OCI-LY1 (cell line): ENCODE measurements around the gene STRADB.

Experiments
- H2AFZ ChIP-seq: fragments of 200-600 bp; sonication (generic), shearing (Covaris generic); 2 replicates; pipeline ENCODE4 v1.6.0; 2014; ENCODE audit warnings: antibody characterized with exemption, mild to moderate bottlenecking, low read length
- H3F3A ChIP-seq: fragments of 200-600 bp; sonication (generic), shearing (Covaris generic); 2 replicates; pipeline ENCODE4 v1.6.0; 2014; ENCODE audit warnings: mild to moderate bottlenecking, antibody characterized with exemption, low read length, moderate library complexity; ENCODE audit not compliant: insufficient read depth
- H3K27ac ChIP-seq: fragments of 200-600 bp; sonication (generic); 2 replicates; pipeline ENCODE4 v1.5.1; 2014; ENCODE audit warnings: low read length, mixed run types, mild to moderate bottlenecking, low read depth; ENCODE audit not compliant: poor library complexity, severe bottlenecking
- H3K27me3 ChIP-seq: fragments of 200-600 bp; sonication (generic); 2 replicates; pipeline ENCODE4 v1.6.0; 2014; ENCODE audit warnings: antibody characterized with exemption, mild to moderate bottlenecking, low read length, moderate library complexity; ENCODE audit not compliant: insufficient read depth
- H3K36me3 ChIP-seq: fragments of 200-600 bp; sonication (generic); 2 replicates; pipeline ENCODE4 v1.6.1; 2014; ENCODE audit warnings: mild to moderate bottlenecking, antibody characterized with exemption, low read length, moderate library complexity, mixed read lengths; ENCODE audit not compliant: insufficient read depth
- H3K4me1 ChIP-seq: fragments of 200-600 bp; sonication (generic); 2 replicates; pipeline ENCODE4 v1.5.1; 2014; ENCODE audit warnings: mild to moderate bottlenecking, low read length, moderate library complexity; ENCODE audit not compliant: insufficient read depth, severe bottlenecking
- H3K4me2 ChIP-seq: fragments of 200-600 bp; sonication (generic), shearing (Covaris generic); 2 replicates; pipeline ENCODE4 v1.6.1; 2014; ENCODE audit warnings: low read length
- H3K4me3 ChIP-seq: fragments of 200-600 bp; sonication (generic); 2 replicates; pipeline ENCODE4 v1.5.1; 2014; ENCODE audit warnings: low read length, low read depth, mild to moderate bottlenecking, mixed read lengths; ENCODE audit not compliant: poor library complexity, severe bottlenecking
- H3K79me2 ChIP-seq: fragments of 200-600 bp; shearing (Covaris generic); 2 replicates; pipeline ENCODE4 v1.6.1; 2016; ENCODE audit warnings: mixed run types, low read length, mixed read lengths; ENCODE audit not compliant: insufficient read depth
- H3K9ac ChIP-seq: fragments of 200-600 bp; sonication (generic), shearing (Covaris generic); 2 replicates; pipeline ENCODE4 v1.6.1; 2014; ENCODE audit warnings: mild to moderate bottlenecking, low read length, mixed read lengths
- H3K9me2 ChIP-seq: fragments of 200-600 bp; sonication (generic), shearing (Covaris generic); 2 replicates; pipeline ENCODE4 v1.6.1; 2014; ENCODE audit warnings: low read depth, mild to moderate bottlenecking, low read length, mixed read lengths
- H3K9me3 ChIP-seq: fragments of 200-600 bp; shearing (Covaris generic); 2 replicates; pipeline ENCODE4 v1.6.1; 2014; ENCODE audit warnings: low read length, mixed read lengths
- H4K20me1 ChIP-seq: fragments of 200-600 bp; sonication (generic), shearing (Covaris generic); 2 replicates; pipeline ENCODE4 v1.6.0; 2016; ENCODE audit warnings: mild to moderate bottlenecking, low read length; ENCODE audit not compliant: insufficient read depth
- EZH2 ChIP-seq: fragments of 200-600 bp; sonication (generic), shearing (Covaris generic); IDR thresholded peaks from 2 replicates; pipeline ENCODE4 v1.8.0; 2017; ENCODE audit warnings: borderline replicate concordance, mixed run types, mild to moderate bottlenecking, antibody characterized with exemption, low read length, moderate library complexity, mixed read lengths
- TF ChIP-seq, protein P1 (sequence below): fragments of 200-600 bp; sonication (generic), shearing (Covaris generic); IDR thresholded peaks from 2 replicates; pipeline ENCODE4 v1.5.1; 2017; ENCODE audit warnings: mild to moderate bottlenecking, antibody characterized with exemption, low read length, moderate library complexity, mixed read lengths

The STRADB gene

GRCh38 chr2:201451292-201452057, at the start of gene STRADB, which contains the start of gene TRAK2:
TSS of gene STRADB (plus strand) at chr2:201451740. CDS start at chr2:201454841, 3,101 bp downstream.
TSS of gene TRAK2 (minus strand) at chr2:201451458. CDS start at chr2:201420507, 30,951 bp downstream.
- Histone ChIP-seq H3K27me3 (no peaks in the 10 kb centered on the region), H3K4me1 (peaks cover 12% of the 10 kb centered on the region), H3K79me2 (no peaks in the 10 kb centered on the region; the same call in 1 of the 2 replicates), H3K4me3 (peak within 1 kb of the TSS; percentile 100), H4K20me1 (no peaks in the 10 kb centered on the region), H3K36me3 (no peaks in the 10 kb centered on the region), H3K9me2 (no peaks in the 10 kb centered on the region), H3K4me2 (peak within 1 kb of the TSS; percentile 83), H2AFZ (peak within 1 kb of the TSS; percentile 90), H3K9ac (peak within 1 kb of the TSS; percentile 97), H3K27ac (peak within 1 kb of the TSS; percentile 14), H3F3A (no peaks in the 10 kb centered on the region), H3K9me3 (no peaks in the 10 kb centered on the region)
- no peak for TF ChIP-seq EZH2
- TF ChIP-seq, protein P1, sequence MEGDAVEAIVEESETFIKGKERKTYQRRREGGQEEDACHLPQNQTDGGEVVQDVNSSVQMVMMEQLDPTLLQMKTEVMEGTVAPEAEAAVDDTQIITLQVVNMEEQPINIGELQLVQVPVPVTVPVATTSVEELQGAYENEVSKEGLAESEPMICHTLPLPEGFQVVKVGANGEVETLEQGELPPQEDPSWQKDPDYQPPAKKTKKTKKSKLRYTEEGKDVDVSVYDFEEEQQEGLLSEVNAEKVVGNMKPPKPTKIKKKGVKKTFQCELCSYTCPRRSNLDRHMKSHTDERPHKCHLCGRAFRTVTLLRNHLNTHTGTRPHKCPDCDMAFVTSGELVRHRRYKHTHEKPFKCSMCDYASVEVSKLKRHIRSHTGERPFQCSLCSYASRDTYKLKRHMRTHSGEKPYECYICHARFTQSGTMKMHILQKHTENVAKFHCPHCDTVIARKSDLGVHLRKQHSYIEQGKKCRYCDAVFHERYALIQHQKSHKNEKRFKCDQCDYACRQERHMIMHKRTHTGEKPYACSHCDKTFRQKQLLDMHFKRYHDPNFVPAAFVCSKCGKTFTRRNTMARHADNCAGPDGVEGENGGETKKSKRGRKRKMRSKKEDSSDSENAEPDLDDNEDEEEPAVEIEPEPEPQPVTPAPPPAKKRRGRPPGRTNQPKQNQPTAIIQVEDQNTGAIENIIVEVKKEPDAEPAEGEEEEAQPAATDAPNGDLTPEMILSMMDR, result no peak

GRCh38 chr2:201401815-201402214, 49.7 kb upstream of the STRADB start:
- Histone ChIP-seq H3K4me2 (no peak overlapping the region), H3K9ac (no peak overlapping the region), H3K4me1 (no peaks in the 10 kb centered on the region), H4K20me1 (no peaks in the 10 kb centered on the region), H3K36me3 (peaks cover 21% of the 10 kb centered on the region), H2AFZ (no peak overlapping the region), H3K9me2 (no peaks in the 10 kb centered on the region), H3K27me3 (no peaks in the 10 kb centered on the region), H3F3A (no peaks in the 10 kb centered on the region), H3K9me3 (no peaks in the 10 kb centered on the region), H3K79me2 (no peaks in the 10 kb centered on the region), H3K27ac (no peak overlapping the region), H3K4me3 (no peak overlapping the region)
- TF ChIP-seq, protein P1, result no peak
- no peak for TF ChIP-seq EZH2

DNA sequence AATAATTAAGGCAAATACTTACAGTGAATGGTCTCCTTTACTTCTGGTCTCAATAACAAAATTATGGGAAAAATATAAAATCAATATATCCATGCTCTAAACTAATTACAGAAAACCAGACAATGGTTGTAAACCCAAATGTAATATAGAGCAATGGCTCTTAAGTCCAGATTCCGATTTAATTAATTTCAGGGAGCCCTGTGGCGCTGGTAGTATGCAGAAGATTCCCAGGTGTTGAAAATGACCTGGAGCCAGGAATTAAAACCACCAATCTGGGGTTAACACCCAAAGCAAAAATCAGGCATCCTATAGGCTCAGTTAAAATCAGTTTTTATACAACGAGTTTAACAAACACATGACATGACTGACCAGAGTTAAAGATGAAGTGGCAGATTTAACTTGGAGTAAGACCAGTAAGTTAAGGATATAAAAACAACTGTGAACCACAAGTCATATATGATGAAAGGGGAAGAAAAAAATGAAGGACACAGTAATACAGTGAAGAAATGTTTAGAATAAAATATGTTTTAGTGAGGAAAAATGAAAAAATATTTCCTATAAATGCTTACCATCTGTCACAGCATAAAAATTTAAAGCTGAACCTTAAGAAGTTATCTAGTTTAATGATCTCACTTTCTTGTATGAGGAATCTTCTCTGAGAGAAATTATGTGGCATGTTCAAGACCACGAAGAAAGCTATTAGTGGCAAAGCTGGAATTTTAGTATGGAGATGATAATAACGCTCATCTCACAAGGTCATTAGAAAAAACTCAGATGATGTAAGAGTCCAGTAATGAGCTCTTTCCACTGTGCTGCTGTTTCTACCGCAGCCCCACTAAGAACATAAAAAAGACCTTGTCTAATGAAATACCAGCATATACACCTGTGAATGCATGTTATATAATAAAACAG, 48.6 kb upstream of the STRADB start:
- Histone ChIP-seq H3K4me1 (no peaks in the 10 kb centered on the region), H3K27ac (no peak overlapping the region), H3K4me3 (no peak overlapping the region), H3K9ac (no peak overlapping the region), H3K79me2 (no peaks in the 10 kb centered on the region), H3K27me3 (no peaks in the 10 kb centered on the region), H2AFZ (no peak overlapping the region), H3K9me3 (no peaks in the 10 kb centered on the region), H3K4me2 (no peak overlapping the region), H4K20me1 (no peaks in the 10 kb centered on the region), H3F3A (no peaks in the 10 kb centered on the region), H3K9me2 (no peaks in the 10 kb centered on the region), H3K36me3 (peaks cover 11% of the 10 kb centered on the region; the same call in 1 of the 2 replicates)
- TF ChIP-seq, protein P1, result no peak
- TF ChIP-seq EZH2, result no peak
